ENCODE data around the gene UMODL1. TPM values are rescaled to one million over a fixed set of nuclear protein-coding genes. Genes with fewer than 3 reads are reported as not detected.

The UMODL1 gene
- total RNA-seq, 2 experiments from 2014 or later: 0.42 to 0.49 TPM

- peak in 1 of 14 experiments; percentile 19 for DNase-seq
- POLR2A ChIA-PET: interaction anchor here (0.6 kb wide), 1 partner anchor 391 kb away, joined by 3 read pairs; no protein-coding TSS in a partner anchor
Observed at GRCh38 chr21:42159560-42160110, 88.5 kb downstream of the UMODL1 start.

GRCh38 chr21:42160111-42160721 lies 89.1 kb downstream of the UMODL1 start:
- H3K9me3 Mint-ChIP-seq: no peaks in the 10 kb centered on the region
- Histone ChIP-seq H3K9me3 (ENCODE audit: control insufficient read depth in 1 of 2, insufficient read depth in 1 of 2, low read length in 2 of 2) (no peaks in the 10 kb centered on the region), H3K4me1 (ENCODE audit: insufficient read depth, low read length) (peaks cover 34% of the 10 kb centered on the region), H3K36me3 (ENCODE audit: insufficient read depth, low read length) (no peaks in the 10 kb centered on the region), H3K4me3 (ENCODE audit: low read length) (no peak overlapping the region), H3K27ac (ENCODE audit: low read depth in 1 of 2, low read length in 2 of 2) (no peak overlapping the region), H3K27me3 (ENCODE audit: control insufficient read depth in 1 of 2, insufficient read depth in 2 of 2, low read length in 2 of 2) (no peaks in the 10 kb centered on the region)
- H3K27me3 Mint-ChIP-seq: no peaks in the 10 kb centered on the region
- peak in 5 of 14 experiments; percentile 18 to 49 (median 31) for DNase-seq
- peaks cover 59% of the 10 kb centered on the region for H3K4me1 Mint-ChIP-seq (ENCODE audit: low read depth)
- ChIA-PET POLR2A (interaction anchor here (0.6 to 1.0 kb wide), 2 partner anchors 75 to 390 kb away, joined by 3 read pairs; no protein-coding TSS in a partner anchor), CTCF (interaction anchor here (1.2 kb wide), 1 partner anchor 15 kb away, joined by 3 read pairs; no protein-coding TSS in a partner anchor)
- ATAC-seq (ENCODE audit: poor library complexity): peak; percentile 76
- peak overlapping the region; percentile 71 for H3K27ac Mint-ChIP-seq
- intact Hi-C loops (cut with DNase I, micrococcal nuclease): loop anchor here in 1 of 2 experiments (5.0 kb wide), 2 partner anchors 37 to 77 kb away; no protein-coding TSS in a partner anchor
- no peaks in the 10 kb centered on the region for H3K36me3 Mint-ChIP-seq (ENCODE audit: low read depth)
- no peak overlapping the region for H3K4me3 Mint-ChIP-seq
- TF ChIP-seq CTCF (IDR thresholded peaks at IDR 0.05): no peak

More at GRCh38 chr21:42159560-42160110, 88.5 kb downstream of the UMODL1 start:
- no peaks in the 10 kb centered on the region for H3K27me3 ChIP-seq (ENCODE audit: control insufficient read depth in 1 of 2, insufficient read depth in 2 of 2, low read length in 2 of 2)
- peak overlapping the region; percentile 71 for H3K27ac Mint-ChIP-seq
- H3K36me3 ChIP-seq (ENCODE audit: insufficient read depth, low read length): no peaks in the 10 kb centered on the region
- CTCF ChIA-PET: interaction anchor here (1.2 kb wide), 1 partner anchor 14 kb away, joined by 3 read pairs; no protein-coding TSS in a partner anchor
- no peaks in the 10 kb centered on the region for H3K9me3 ChIP-seq (ENCODE audit: control insufficient read depth in 1 of 2, insufficient read depth in 1 of 2, low read length in 2 of 2)
- H3K9me3 Mint-ChIP-seq: no peaks in the 10 kb centered on the region
- no peaks in the 10 kb centered on the region for H3K36me3 Mint-ChIP-seq (ENCODE audit: low read depth)
- peaks cover 55% of the 10 kb centered on the region for H3K4me1 Mint-ChIP-seq (ENCODE audit: low read depth)
- no peak overlapping the region for H3K27ac ChIP-seq (ENCODE audit: low read depth in 1 of 2, low read length in 2 of 2)
- H3K4me3 ChIP-seq (ENCODE audit: low read length): no peak overlapping the region
- intact Hi-C loops (cut with DNase I, micrococcal nuclease): loop anchor here in 1 of 2 experiments (5.0 kb wide), 2 partner anchors 38 to 78 kb away; no protein-coding TSS in a partner anchor
- ATAC-seq (ENCODE audit: poor library complexity): no peak
- no peak for TF ChIP-seq CTCF (IDR thresholded peaks at IDR 0.05)
- peaks cover 34% of the 10 kb centered on the region for H3K4me1 ChIP-seq (ENCODE audit: insufficient read depth, low read length)
- no peaks in the 10 kb centered on the region for H3K27me3 Mint-ChIP-seq
- H3K4me3 Mint-ChIP-seq: no peak overlapping the region

- ChIA-PET POLR2A (interaction anchor here (1.0 kb wide), 1 partner anchor 74 kb away, joined by 3 read pairs; no protein-coding TSS in a partner anchor), CTCF (interaction anchor here (1.2 kb wide), 1 partner anchor 16 kb away, joined by 3 read pairs; no protein-coding TSS in a partner anchor)
- Histone ChIP-seq H3K27ac (ENCODE audit: low read depth in 1 of 2, low read length in 2 of 2) (no peak overlapping the region), H3K27me3 (ENCODE audit: control insufficient read depth in 1 of 2, insufficient read depth in 2 of 2, low read length in 2 of 2) (no peaks in the 10 kb centered on the region), H3K4me3 (ENCODE audit: low read length) (no peak overlapping the region), H3K36me3 (ENCODE audit: insufficient read depth, low read length) (no peaks in the 10 kb centered on the region), H3K4me1 (ENCODE audit: insufficient read depth, low read length) (peaks cover 34% of the 10 kb centered on the region), H3K9me3 (ENCODE audit: control insufficient read depth in 1 of 2, insufficient read depth in 1 of 2, low read length in 2 of 2) (no peaks in the 10 kb centered on the region)
- Mint-ChIP-seq H3K27me3 (no peaks in the 10 kb centered on the region), H3K9me3 (no peaks in the 10 kb centered on the region), H3K4me1 (ENCODE audit: low read depth) (peaks cover 59% of the 10 kb centered on the region), H3K36me3 (ENCODE audit: low read depth) (no peaks in the 10 kb centered on the region), H3K27ac (no peak overlapping the region), H3K4me3 (no peak overlapping the region)
- intact Hi-C loops (cut with DNase I, micrococcal nuclease): loop anchor here in 1 of 2 experiments (5.0 kb wide), 2 partner anchors 37 to 77 kb away; no protein-coding TSS in a partner anchor
- TF ChIP-seq CTCF (IDR thresholded peaks at IDR 0.05): no peak
- DNase-seq (no peak), ATAC-seq (ENCODE audit: poor library complexity) (no peak)
Observed at GRCh38 chr21:42160765-42161164, 89.6 kb downstream of the UMODL1 start.

Data from CD4-positive, alpha-beta T cell (primary cell).